GM23338 (cell line): ENCODE results near the gene TARS2. TPM values are rescaled to one million over a fixed set of nuclear protein-coding genes. Genes with fewer than 3 reads are reported as not detected.

Source experiments
- ATAC-seq: fragments of 200-7000 bp; cut with Tn5 transposase; 3 replicates; pipeline ENCODE4 v1.9.1; 2020
- DNase-seq: peaks from one replicate; pipeline ENCODE4 v3.0.0-alpha.2; 2015; ENCODE audit warnings: low spot score
- H2AFZ ChIP-seq: fragments of 200-600 bp; sonication (generic); 2 replicates; pipeline ENCODE4 v1.8.0; 2016; ENCODE audit warnings: antibody characterized with exemption, mild to moderate bottlenecking, moderate library complexity
- H3F3A ChIP-seq: fragments of 200-600 bp; sonication (generic); replicated peaks from 2 replicates; pipeline ENCODE4 v1.8.0; 2017; ENCODE audit warnings: antibody characterized with exemption, mixed run types, low read depth
- H3K27ac ChIP-seq: fragments of 200-600 bp; sonication (generic); 2 replicates; pipeline ENCODE4 v1.6.1; 2016; ENCODE audit warnings: low read depth
- H3K27me3 ChIP-seq: fragments of 200-600 bp; sonication (generic); 2 replicates; pipeline ENCODE4 v1.8.0; 2016; ENCODE audit warnings: mild to moderate bottlenecking, mixed run types, moderate library complexity; ENCODE audit not compliant: insufficient read depth
- H3K36me3 ChIP-seq: fragments of 200-600 bp; sonication (generic); 2 replicates; pipeline ENCODE4 v1.8.0; 2016; ENCODE audit warnings: mild to moderate bottlenecking; ENCODE audit not compliant: insufficient read depth
- H3K4me1 ChIP-seq: fragments of 200-600 bp; sonication (generic); 2 replicates; pipeline ENCODE4 v1.8.0; 2016; ENCODE audit warnings: mild to moderate bottlenecking, moderate library complexity; ENCODE audit not compliant: insufficient read depth
- H3K4me2 ChIP-seq: fragments of 200-600 bp; sonication (generic); 2 replicates; pipeline ENCODE4 v1.7.1; 2017; ENCODE audit warnings: mixed run types
- H3K4me3 ChIP-seq: fragments of 200-600 bp; sonication (generic); 2 replicates; pipeline ENCODE4 v1.6.1; 2016; ENCODE audit warnings: mixed run types
- H3K79me2 ChIP-seq: fragments of 200-600 bp; sonication (generic); replicated peaks from 2 replicates; pipeline ENCODE4 v1.8.0; 2017; ENCODE audit warnings: mild to moderate bottlenecking; ENCODE audit not compliant: insufficient read depth
- H3K9me2 ChIP-seq: fragments of 200-600 bp; sonication (generic); 2 replicates; pipeline ENCODE4 v1.8.0; 2017; ENCODE audit not compliant: insufficient read depth
- H4K20me1 ChIP-seq: fragments of 200-600 bp; sonication (generic); replicated peaks from 2 replicates; pipeline ENCODE4 v1.8.0; 2017; ENCODE audit warnings: mild to moderate bottlenecking; ENCODE audit not compliant: insufficient read depth
- H3K27ac Mint-ChIP-seq: 2 replicates; pipeline ENCODE4 v1.8.0; 2020; ENCODE audit warnings: inconsistent platforms, mild to moderate bottlenecking, moderate library complexity, mixed read lengths
- H3K27me3 Mint-ChIP-seq: 3 replicates; pipeline ENCODE4 v1.8.0; 2022; ENCODE audit warnings: low read depth, mild to moderate bottlenecking, moderate library complexity, mixed read lengths, inconsistent platforms; ENCODE audit not compliant: insufficient read depth, poor library complexity
- H3K36me3 Mint-ChIP-seq: 3 replicates; pipeline ENCODE4 v1.8.0; 2021; ENCODE audit warnings: low read depth, mild to moderate bottlenecking, inconsistent platforms, moderate library complexity, mixed read lengths
- H3K4me1 Mint-ChIP-seq: 3 replicates; pipeline ENCODE4 v1.8.0; 2020; ENCODE audit warnings: mild to moderate bottlenecking, inconsistent platforms, mixed read lengths
- H3K4me3 Mint-ChIP-seq: 3 replicates; pipeline ENCODE4 v1.8.0; 2021; ENCODE audit warnings: moderate library complexity, mild to moderate bottlenecking, inconsistent platforms, mixed read lengths
- H3K9me3 Mint-ChIP-seq: 3 replicates; pipeline ENCODE4 v1.8.0; 2020; ENCODE audit warnings: moderate library complexity, mild to moderate bottlenecking, inconsistent platforms, mixed read lengths
- CREB1 ChIP-seq: fragments of 250-450 bp; sonication (Bioruptor Pico); IDR thresholded peaks from 2 replicates; pipeline ENCODE4 v1.5.0; 2020; ENCODE audit warnings: low read depth, mild to moderate bottlenecking, moderate library complexity
- ETS1 ChIP-seq: IDR thresholded peaks from 2 replicates; pipeline ENCODE4 v1.6.1; 2016; ENCODE audit warnings: antibody characterized with exemption
- EZH2 ChIP-seq: fragments of 200-600 bp; sonication (generic); IDR thresholded peaks from one replicate; pipeline ENCODE4 v1.8.0; 2017; ENCODE audit warnings: antibody characterized with exemption, mild to moderate bottlenecking, low read depth; ENCODE audit not compliant: unreplicated experiment
- EZH2phosphoT487 ChIP-seq: fragments of 200-600 bp; sonication (generic); IDR thresholded peaks from one replicate; pipeline ENCODE4 v1.8.1; 2018; ENCODE audit warnings: antibody characterized with exemption; ENCODE audit not compliant: unreplicated experiment
- JUNB ChIP-seq: IDR thresholded peaks from one replicate; pipeline ENCODE4 v1.6.1; 2016; ENCODE audit warnings: antibody characterized with exemption; ENCODE audit not compliant: unreplicated experiment
- NANOG ChIP-seq: IDR thresholded peaks from 2 replicates; pipeline ENCODE4 v1.6.1; 2016; ENCODE audit warnings: antibody characterized with exemption, borderline replicate concordance
- POLR2AphosphoS5 ChIP-seq: IDR thresholded peaks from 2 replicates; pipeline ENCODE4 v1.6.1; 2016; ENCODE audit warnings: antibody characterized with exemption, low read depth
- STAT1 ChIP-seq: IDR thresholded peaks from one replicate; pipeline ENCODE4 v1.6.1; 2016; ENCODE audit warnings: antibody characterized with exemption; ENCODE audit not compliant: unreplicated experiment
- ZNF114 ChIP-seq: fragments of 250-450 bp; sonication (Bioruptor Pico); IDR thresholded peaks from 2 replicates; pipeline ENCODE4 v1.5.0; 2020; ENCODE audit warnings: mild to moderate bottlenecking, moderate library complexity
- ZNF331 ChIP-seq: fragments of 250-450 bp; sonication (Bioruptor Pico); IDR thresholded peaks from 2 replicates; pipeline ENCODE4 v1.5.0; 2020; ENCODE audit warnings: low read depth, mild to moderate bottlenecking, moderate library complexity
- polyA plus RNA-seq: library from polyadenylated mRNA; unstranded; fragments of >200 nt; fragmentation: Nextera tagmentation; extraction: Ambion mirVana; gene quantifications from 2 replicates; pipeline ENCODE4 v1.2.1, GENCODE V29; 2016
- total RNA-seq: library from RNA; depleted of rRNA; stranded (reverse); fragments of >200 nt; shearing (Covaris generic); gene quantifications from 2 replicates; pipeline ENCODE4 v1.2.3, GENCODE V29; 2014
- TF ChIP-seq, protein P1 (sequence below), 2 experiments: fragments of 200-600 bp in 1 of 2; sonication (generic) in 1 of 2; conservative IDR thresholded peaks; 2 replicates each; pipeline versions ENCODE4 v1.5.1 to v1.6.1; 2016 to 2017; ENCODE audit warnings: antibody characterized with exemption in 2 of 2, low read depth in 2 of 2, mild to moderate bottlenecking in 2 of 2, moderate library complexity in 1 of 2
- TF ChIP-seq, protein P2 (sequence below): fragments of 250-450 bp; sonication (Bioruptor Pico); IDR thresholded peaks from 2 replicates; pipeline ENCODE4 v1.5.0; 2020; ENCODE audit warnings: mild to moderate bottlenecking, moderate library complexity
- TF ChIP-seq, protein P3 (sequence below): IDR thresholded peaks from one replicate; pipeline ENCODE4 v1.6.1; 2018; ENCODE audit warnings: antibody characterized with exemption; ENCODE audit not compliant: unreplicated experiment

Gene TARS2
- total and polyA plus RNA-seq, 2 experiments from 2014 or later, result 19.5 to 28.4 TPM

DNA sequence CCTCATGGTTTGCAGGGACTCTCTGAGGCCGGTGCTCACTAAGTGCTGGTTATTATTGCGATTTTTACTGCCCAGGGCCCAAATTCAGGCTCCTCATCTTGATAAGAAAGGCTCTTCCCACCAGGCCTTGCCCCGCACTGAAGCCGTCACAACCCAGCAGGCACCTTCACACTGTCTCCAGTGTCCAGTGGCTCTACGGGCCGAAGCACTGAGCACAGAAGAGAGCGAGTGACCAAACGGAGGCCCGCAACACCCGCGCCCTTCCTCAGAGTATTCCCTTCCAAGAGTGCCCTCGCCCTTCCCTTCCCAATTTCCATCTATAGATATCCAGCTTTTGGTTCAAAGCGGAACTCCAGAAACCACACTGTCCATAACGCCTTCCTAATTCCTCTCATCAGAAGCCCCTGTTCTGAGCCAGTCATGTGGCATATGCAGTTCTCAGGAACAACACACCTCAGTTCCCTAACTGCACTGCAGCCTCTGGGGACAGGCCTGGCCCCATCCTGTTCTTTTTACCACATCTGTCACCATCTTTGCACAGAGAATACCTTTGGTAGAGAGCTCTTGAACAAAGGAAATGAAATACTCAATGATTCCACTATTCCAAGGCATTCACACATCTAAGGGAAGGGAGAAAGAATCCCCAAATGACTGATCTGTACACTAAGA is 43.4 kb downstream of the TARS2 start:
- no peaks in the 10 kb centered on the region for H3K9me3 Mint-ChIP-seq
- H3K27me3 Mint-ChIP-seq, result no peaks in the 10 kb centered on the region
- H3K27ac Mint-ChIP-seq, result no peak overlapping the region
- H3K4me3 ChIP-seq, result no peak overlapping the region
- no peaks in the 10 kb centered on the region for H3K79me2 ChIP-seq
- no peaks in the 10 kb centered on the region for H3K27me3 ChIP-seq
- no peaks in the 10 kb centered on the region for H3K36me3 Mint-ChIP-seq
- DNase-seq (no peak), ATAC-seq (no peak)
- no peak overlapping the region for H3K27ac ChIP-seq
- H3F3A ChIP-seq, result peaks cover 7% of the 10 kb centered on the region; the same call in 1 of the 2 replicates
- no peaks in the 10 kb centered on the region for H3K9me2 ChIP-seq
- no peak overlapping the region; the same call in 1 of the 2 replicates for H2AFZ ChIP-seq
- H3K4me2 ChIP-seq, result no peak overlapping the region
- H3K4me1 Mint-ChIP-seq, result peaks cover 7% of the 10 kb centered on the region
- 0 out of 2 replicates have a peak, but pooled peaks cover 2% of the 10 kb centered on the region for H3K4me1 ChIP-seq
- no peaks in the 10 kb centered on the region for H4K20me1 ChIP-seq
- H3K4me3 Mint-ChIP-seq, result no peak overlapping the region
- H3K36me3 ChIP-seq, result no peaks in the 10 kb centered on the region
- TF ChIP-seq, protein P1, sequence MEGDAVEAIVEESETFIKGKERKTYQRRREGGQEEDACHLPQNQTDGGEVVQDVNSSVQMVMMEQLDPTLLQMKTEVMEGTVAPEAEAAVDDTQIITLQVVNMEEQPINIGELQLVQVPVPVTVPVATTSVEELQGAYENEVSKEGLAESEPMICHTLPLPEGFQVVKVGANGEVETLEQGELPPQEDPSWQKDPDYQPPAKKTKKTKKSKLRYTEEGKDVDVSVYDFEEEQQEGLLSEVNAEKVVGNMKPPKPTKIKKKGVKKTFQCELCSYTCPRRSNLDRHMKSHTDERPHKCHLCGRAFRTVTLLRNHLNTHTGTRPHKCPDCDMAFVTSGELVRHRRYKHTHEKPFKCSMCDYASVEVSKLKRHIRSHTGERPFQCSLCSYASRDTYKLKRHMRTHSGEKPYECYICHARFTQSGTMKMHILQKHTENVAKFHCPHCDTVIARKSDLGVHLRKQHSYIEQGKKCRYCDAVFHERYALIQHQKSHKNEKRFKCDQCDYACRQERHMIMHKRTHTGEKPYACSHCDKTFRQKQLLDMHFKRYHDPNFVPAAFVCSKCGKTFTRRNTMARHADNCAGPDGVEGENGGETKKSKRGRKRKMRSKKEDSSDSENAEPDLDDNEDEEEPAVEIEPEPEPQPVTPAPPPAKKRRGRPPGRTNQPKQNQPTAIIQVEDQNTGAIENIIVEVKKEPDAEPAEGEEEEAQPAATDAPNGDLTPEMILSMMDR (conservative IDR thresholded peaks at IDR 0.05; ENCODE audit: low read depth in 2 of 2), result no peak
- no peak for TF ChIP-seq NANOG
- TF ChIP-seq, protein P2, sequence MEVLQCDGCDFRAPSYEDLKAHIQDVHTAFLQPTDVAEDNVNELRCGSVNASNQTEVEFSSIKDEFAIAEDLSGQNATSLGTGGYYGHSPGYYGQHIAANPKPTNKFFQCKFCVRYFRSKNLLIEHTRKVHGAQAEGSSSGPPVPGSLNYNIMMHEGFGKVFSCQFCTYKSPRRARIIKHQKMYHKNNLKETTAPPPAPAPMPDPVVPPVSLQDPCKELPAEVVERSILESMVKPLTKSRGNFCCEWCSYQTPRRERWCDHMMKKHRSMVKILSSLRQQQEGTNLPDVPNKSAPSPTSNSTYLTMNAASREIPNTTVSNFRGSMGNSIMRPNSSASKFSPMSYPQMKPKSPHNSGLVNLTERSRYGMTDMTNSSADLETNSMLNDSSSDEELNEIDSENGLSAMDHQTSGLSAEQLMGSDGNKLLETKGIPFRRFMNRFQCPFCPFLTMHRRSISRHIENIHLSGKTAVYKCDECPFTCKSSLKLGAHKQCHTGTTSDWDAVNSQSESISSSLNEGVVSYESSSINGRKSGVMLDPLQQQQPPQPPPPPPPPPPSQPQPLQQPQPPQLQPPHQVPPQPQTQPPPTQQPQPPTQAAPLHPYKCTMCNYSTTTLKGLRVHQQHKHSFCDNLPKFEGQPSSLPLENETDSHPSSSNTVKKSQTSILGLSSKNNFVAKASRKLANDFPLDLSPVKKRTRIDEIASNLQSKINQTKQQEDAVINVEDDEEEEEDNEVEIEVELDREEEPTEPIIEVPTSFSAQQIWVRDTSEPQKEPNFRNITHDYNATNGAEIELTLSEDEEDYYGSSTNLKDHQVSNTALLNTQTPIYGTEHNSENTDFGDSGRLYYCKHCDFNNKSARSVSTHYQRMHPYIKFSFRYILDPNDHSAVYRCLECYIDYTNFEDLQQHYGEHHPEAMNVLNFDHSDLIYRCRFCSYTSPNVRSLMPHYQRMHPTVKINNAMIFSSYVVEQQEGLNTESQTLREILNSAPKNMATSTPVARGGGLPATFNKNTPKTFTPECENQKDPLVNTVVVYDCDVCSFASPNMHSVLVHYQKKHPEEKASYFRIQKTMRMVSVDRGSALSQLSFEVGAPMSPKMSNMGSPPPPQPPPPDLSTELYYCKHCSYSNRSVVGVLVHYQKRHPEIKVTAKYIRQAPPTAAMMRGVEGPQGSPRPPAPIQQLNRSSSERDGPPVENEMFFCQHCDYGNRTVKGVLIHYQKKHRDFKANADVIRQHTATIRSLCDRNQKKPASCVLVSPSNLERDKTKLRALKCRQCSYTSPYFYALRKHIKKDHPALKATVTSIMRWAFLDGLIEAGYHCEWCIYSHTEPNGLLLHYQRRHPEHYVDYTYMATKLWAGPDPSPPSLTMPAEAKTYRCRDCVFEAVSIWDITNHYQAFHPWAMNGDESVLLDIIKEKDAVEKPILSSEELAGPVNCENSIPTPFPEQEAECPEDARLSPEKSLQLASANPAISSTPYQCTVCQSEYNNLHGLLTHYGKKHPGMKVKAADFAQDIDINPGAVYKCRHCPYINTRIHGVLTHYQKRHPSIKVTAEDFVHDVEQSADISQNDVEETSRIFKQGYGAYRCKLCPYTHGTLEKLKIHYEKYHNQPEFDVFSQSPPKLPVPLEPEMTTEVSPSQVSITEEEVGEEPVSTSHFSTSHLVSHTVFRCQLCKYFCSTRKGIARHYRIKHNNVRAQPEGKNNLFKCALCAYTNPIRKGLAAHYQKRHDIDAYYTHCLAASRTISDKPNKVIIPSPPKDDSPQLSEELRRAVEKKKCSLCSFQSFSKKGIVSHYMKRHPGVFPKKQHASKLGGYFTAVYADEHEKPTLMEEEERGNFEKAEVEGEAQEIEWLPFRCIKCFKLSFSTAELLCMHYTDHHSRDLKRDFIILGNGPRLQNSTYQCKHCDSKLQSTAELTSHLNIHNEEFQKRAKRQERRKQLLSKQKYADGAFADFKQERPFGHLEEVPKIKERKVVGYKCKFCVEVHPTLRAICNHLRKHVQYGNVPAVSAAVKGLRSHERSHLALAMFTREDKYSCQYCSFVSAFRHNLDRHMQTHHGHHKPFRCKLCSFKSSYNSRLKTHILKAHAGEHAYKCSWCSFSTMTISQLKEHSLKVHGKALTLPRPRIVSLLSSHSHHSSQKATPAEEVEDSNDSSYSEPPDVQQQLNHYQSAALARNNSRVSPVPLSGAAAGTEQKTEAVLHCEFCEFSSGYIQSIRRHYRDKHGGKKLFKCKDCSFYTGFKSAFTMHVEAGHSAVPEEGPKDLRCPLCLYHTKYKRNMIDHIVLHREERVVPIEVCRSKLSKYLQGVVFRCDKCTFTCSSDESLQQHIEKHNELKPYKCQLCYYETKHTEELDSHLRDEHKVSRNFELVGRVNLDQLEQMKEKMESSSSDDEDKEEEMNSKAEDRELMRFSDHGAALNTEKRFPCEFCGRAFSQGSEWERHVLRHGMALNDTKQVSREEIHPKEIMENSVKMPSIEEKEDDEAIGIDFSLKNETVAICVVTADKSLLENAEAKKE, result no peak
- no peak for TF ChIP-seq STAT1
- TF ChIP-seq POLR2AphosphoS5, result no peak
- TF ChIP-seq ETS1, result no peak
- TF ChIP-seq CREB1, result no peak
- TF ChIP-seq ZNF114 (CRISPR knock-in tag), result no peak
- no peak for TF ChIP-seq EZH2
- no peak for TF ChIP-seq JUNB
- TF ChIP-seq, protein P3, sequence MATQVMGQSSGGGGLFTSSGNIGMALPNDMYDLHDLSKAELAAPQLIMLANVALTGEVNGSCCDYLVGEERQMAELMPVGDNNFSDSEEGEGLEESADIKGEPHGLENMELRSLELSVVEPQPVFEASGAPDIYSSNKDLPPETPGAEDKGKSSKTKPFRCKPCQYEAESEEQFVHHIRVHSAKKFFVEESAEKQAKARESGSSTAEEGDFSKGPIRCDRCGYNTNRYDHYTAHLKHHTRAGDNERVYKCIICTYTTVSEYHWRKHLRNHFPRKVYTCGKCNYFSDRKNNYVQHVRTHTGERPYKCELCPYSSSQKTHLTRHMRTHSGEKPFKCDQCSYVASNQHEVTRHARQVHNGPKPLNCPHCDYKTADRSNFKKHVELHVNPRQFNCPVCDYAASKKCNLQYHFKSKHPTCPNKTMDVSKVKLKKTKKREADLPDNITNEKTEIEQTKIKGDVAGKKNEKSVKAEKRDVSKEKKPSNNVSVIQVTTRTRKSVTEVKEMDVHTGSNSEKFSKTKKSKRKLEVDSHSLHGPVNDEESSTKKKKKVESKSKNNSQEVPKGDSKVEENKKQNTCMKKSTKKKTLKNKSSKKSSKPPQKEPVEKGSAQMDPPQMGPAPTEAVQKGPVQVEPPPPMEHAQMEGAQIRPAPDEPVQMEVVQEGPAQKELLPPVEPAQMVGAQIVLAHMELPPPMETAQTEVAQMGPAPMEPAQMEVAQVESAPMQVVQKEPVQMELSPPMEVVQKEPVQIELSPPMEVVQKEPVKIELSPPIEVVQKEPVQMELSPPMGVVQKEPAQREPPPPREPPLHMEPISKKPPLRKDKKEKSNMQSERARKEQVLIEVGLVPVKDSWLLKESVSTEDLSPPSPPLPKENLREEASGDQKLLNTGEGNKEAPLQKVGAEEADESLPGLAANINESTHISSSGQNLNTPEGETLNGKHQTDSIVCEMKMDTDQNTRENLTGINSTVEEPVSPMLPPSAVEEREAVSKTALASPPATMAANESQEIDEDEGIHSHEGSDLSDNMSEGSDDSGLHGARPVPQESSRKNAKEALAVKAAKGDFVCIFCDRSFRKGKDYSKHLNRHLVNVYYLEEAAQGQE, result no peak
- TF ChIP-seq EZH2phosphoT487, result no peak
- TF ChIP-seq ZNF331, result no peak
